Endothelial cell of umbilical vein (primary cell): Measurements from ENCODE around the gene ZNF827.

ENCODE experiments used
- CTCF ChIP-seq, 2 donors: IDR thresholded peaks; 1 replicate in 1 of 2; 2 replicates in 1 of 2; pipeline ENCODE4 v1.5.1; 2011; ENCODE audit warnings: low read length in 2 of 2, mild to moderate bottlenecking in 2 of 2, moderate library complexity in 2 of 2, control low read depth in 1 of 2, inconsistent platforms in 1 of 2, low read depth in 1 of 2; ENCODE audit not compliant: insufficient read depth in 1 of 2; ENCODE audit errors: extremely low read depth in 1 of 2
- EZH2 ChIP-seq: IDR thresholded peaks from 2 replicates; pipeline ENCODE4 v1.6.1; 2012; ENCODE audit warnings: borderline replicate concordance, low read depth, mild to moderate bottlenecking, moderate library complexity, low read length, inconsistent platforms; ENCODE audit not compliant: severe bottlenecking
- FOS ChIP-seq: IDR thresholded peaks from 2 replicates; pipeline ENCODE4 v1.6.1; 2011; ENCODE audit warnings: mild to moderate bottlenecking, low read length, moderate library complexity, borderline replicate concordance; ENCODE audit not compliant: insufficient read depth
- GATA2 ChIP-seq: IDR thresholded peaks from 2 replicates; pipeline ENCODE4 v1.7.0; 2011; ENCODE audit warnings: low read depth, mild to moderate bottlenecking, moderate library complexity, mixed read lengths, low read length; ENCODE audit not compliant: insufficient read length, insufficient read depth
- JUN ChIP-seq: IDR thresholded peaks from 2 replicates; pipeline ENCODE4 v1.6.1; 2011; ENCODE audit warnings: borderline replicate concordance, low read depth; ENCODE audit not compliant: insufficient read length, insufficient read depth
- MAX ChIP-seq: IDR thresholded peaks from 2 replicates; pipeline ENCODE4 v1.6.1; 2011; ENCODE audit not compliant: insufficient read depth, insufficient read length
- MYC ChIP-seq: IDR thresholded peaks from one replicate; pipeline ENCODE4 v1.6.1; 2011; ENCODE audit warnings: mild to moderate bottlenecking, low read depth, low read length
- POLR2A ChIP-seq: IDR thresholded peaks from 2 replicates; pipeline ENCODE4 v1.6.1; 2012; ENCODE audit warnings: low read depth, mild to moderate bottlenecking, control low read depth, low read length
- POLR2AphosphoS5 ChIP-seq: IDR thresholded peaks from 2 replicates; pipeline ENCODE4 v1.6.1; 2012; ENCODE audit warnings: low read depth, mild to moderate bottlenecking, control low read depth, low read length, moderate library complexity; ENCODE audit not compliant: insufficient read depth

- TF ChIP-seq CTCF (IDR thresholded peaks at IDR 0.05; ENCODE audit: extremely low read depth in 1 of 2, insufficient read depth in 1 of 2, low read depth in 1 of 2, low read length in 2 of 2) (no peak), POLR2A (no peak), EZH2 (no peak), FOS (no peak), MYC (no peak), GATA2 (no peak), MAX (no peak), POLR2AphosphoS5 (no peak), JUN (no peak)
Observed at GRCh38 chr4:145766273-145766672, 172.3 kb downstream of the ZNF827 start.
